ENCODE measurements around the gene ZNF311.

DNA sequence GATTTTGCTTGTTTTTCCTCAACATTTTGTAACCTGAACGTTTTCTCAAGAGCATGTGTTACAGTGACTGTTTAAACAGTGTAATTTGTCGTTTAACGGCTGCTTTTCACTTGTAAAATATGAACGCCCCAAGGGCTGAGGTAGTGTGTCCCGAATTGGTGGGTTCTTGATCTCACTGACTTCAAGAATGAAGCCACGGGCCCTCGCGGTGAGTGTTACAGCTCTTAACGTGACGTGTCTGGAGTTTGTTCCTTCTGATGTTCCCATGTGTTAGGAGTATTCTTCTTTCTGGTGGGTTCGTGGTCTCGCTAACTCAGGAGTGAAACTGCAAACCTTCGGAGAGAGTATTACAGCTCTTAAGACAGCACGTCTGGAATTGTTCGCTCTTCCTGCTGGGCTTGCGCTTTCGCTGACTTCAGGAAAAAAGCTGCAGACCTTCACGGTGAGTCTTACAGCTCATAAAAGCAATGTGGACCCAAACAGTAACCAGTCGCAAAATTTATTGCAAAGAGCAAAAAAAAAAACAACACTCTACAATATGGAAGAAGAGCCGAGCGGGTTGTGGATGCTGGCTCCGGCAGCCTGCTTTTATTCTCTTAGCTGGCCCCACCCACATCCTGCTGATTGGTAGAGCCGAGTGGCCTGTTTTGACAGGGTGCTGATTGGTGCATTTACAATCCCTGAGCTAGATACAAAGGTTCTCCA is 56.2 kb downstream of the ZNF311 start:
- TF ChIP-seq RAD21 (IDR thresholded peaks at IDR 0.05; ENCODE audit: low read depth) (no peak), TAF1 (IDR thresholded peaks at IDR 0.05; ENCODE audit: low read depth) (no peak), ZBTB7A (IDR thresholded peaks at IDR 0.05; ENCODE audit: low read depth) (no peak), NFIC (IDR thresholded peaks at IDR 0.05) (no peak), YY1 (IDR thresholded peaks at IDR 0.05; ENCODE audit: low read depth) (no peak), EP300 (IDR thresholded peaks at IDR 0.05; ENCODE audit: borderline replicate concordance) (no peak), TCF12 (IDR thresholded peaks at IDR 0.05; ENCODE audit: low read depth) (no peak), CEBPB (IDR thresholded peaks at IDR 0.05) (no peak), CREB1 (IDR thresholded peaks at IDR 0.05; ENCODE audit: low read depth) (no peak), FOXM1 (IDR thresholded peaks at IDR 0.05; ENCODE audit: borderline replicate concordance, low read depth) (no peak)
- TF ChIP-seq, protein P1, sequence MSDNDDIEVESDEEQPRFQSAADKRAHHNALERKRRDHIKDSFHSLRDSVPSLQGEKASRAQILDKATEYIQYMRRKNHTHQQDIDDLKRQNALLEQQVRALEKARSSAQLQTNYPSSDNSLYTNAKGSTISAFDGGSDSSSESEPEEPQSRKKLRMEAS (IDR thresholded peaks at IDR 0.05): no peak
- TF ChIP-seq, protein P2, sequence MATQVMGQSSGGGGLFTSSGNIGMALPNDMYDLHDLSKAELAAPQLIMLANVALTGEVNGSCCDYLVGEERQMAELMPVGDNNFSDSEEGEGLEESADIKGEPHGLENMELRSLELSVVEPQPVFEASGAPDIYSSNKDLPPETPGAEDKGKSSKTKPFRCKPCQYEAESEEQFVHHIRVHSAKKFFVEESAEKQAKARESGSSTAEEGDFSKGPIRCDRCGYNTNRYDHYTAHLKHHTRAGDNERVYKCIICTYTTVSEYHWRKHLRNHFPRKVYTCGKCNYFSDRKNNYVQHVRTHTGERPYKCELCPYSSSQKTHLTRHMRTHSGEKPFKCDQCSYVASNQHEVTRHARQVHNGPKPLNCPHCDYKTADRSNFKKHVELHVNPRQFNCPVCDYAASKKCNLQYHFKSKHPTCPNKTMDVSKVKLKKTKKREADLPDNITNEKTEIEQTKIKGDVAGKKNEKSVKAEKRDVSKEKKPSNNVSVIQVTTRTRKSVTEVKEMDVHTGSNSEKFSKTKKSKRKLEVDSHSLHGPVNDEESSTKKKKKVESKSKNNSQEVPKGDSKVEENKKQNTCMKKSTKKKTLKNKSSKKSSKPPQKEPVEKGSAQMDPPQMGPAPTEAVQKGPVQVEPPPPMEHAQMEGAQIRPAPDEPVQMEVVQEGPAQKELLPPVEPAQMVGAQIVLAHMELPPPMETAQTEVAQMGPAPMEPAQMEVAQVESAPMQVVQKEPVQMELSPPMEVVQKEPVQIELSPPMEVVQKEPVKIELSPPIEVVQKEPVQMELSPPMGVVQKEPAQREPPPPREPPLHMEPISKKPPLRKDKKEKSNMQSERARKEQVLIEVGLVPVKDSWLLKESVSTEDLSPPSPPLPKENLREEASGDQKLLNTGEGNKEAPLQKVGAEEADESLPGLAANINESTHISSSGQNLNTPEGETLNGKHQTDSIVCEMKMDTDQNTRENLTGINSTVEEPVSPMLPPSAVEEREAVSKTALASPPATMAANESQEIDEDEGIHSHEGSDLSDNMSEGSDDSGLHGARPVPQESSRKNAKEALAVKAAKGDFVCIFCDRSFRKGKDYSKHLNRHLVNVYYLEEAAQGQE (IDR thresholded peaks at IDR 0.05; ENCODE audit: low read depth): no peak
